ENCODE measurements around the gene PRDM1. TPM values are rescaled to one million over a fixed set of nuclear protein-coding genes. Genes with fewer than 3 reads are reported as not detected.
A peak's percentile ranks its signal among the peaks of the same experiment; 100 is the strongest.
"Not testable (repeated sequence)": the region's sequence is repeated elsewhere in the genome, so short reads cannot be mapped to it uniquely, and the experiment has no call there.

PRDM1 gene
- total RNA-seq, 1 donor from 2014 or later, result 16.4 TPM

GRCh38 chr6:106146852-106147351 lies 60.8 kb downstream of the PRDM1 start:
- CTCF ChIA-PET, result interaction anchor here (1.0 kb wide), 1 partner anchor 76 kb away, joined by 3 read pairs; no protein-coding TSS in a partner anchor

GRCh38 chr6:106147476-106147875 lies 61.3 kb downstream of the PRDM1 start:
- ATAC-seq (ENCODE audit: low read depth) (no peak), DNase-seq (no peak)
- no peaks in the 10 kb centered on the region for H3K27me3 Mint-ChIP-seq
- H3K4me3 Mint-ChIP-seq, result no peak overlapping the region
- peaks cover 4% of the 10 kb centered on the region for H3K9me3 Mint-ChIP-seq
- no peak for TF ChIP-seq CTCF (IDR thresholded peaks at IDR 0.05)
- H3K27ac Mint-ChIP-seq, result no peak overlapping the region
- no peaks in the 10 kb centered on the region for H3K36me3 Mint-ChIP-seq (ENCODE audit: low read depth)
- H3K4me1 Mint-ChIP-seq, result peaks cover 25% of the 10 kb centered on the region
- ChIA-PET CTCF (no interaction called here), POLR2A (interaction anchor here (2.7 kb wide), 1 partner anchor 16 kb away, joined by 11 read pairs; no protein-coding TSS in a partner anchor)
- intact Hi-C loops (cut with micrococcal nuclease), result no loop called here

More at GRCh38 chr6:106146852-106147351, 60.8 kb downstream of the PRDM1 start:
- Mint-ChIP-seq H3K4me3 (no peak overlapping the region), H3K9me3 (no peaks in the 10 kb centered on the region), H3K36me3 (ENCODE audit: low read depth) (no peaks in the 10 kb centered on the region), H3K4me1 (peaks cover 26% of the 10 kb centered on the region), H3K27me3 (no peaks in the 10 kb centered on the region), H3K27ac (peak overlapping the region; percentile 53)
- ATAC-seq (ENCODE audit: low read depth) (peak; percentile 38), DNase-seq (no peak)
- POLR2A ChIA-PET, result interaction anchor here (1.2 to 2.7 kb wide), 2 partner anchors 17 to 48 kb away, joined by 6 to 11 read pairs; no protein-coding TSS in a partner anchor
- TF ChIP-seq CTCF (IDR thresholded peaks at IDR 0.05), result no peak
- intact Hi-C loops (cut with micrococcal nuclease), result no loop called here

GRCh38 chr6:106149472-106150069 lies 63.4 kb downstream of the PRDM1 start:
- peaks cover 4% of the 10 kb centered on the region for H3K9me3 Mint-ChIP-seq
- intact Hi-C loops (cut with micrococcal nuclease), result no loop called here
- POLR2A ChIA-PET, result no interaction called here
- no peaks in the 10 kb centered on the region for H3K36me3 Mint-ChIP-seq (ENCODE audit: low read depth)
- no peak overlapping the region for H3K4me3 Mint-ChIP-seq
- no peak for ATAC-seq (ENCODE audit: low read depth)
- CTCF ChIA-PET, result no interaction called here
- TF ChIP-seq CTCF (IDR thresholded peaks at IDR 0.05), result no peak
- no peak overlapping the region for H3K27ac Mint-ChIP-seq
- H3K4me1 Mint-ChIP-seq, result peaks cover 25% of the 10 kb centered on the region
- H3K27me3 Mint-ChIP-seq, result no peaks in the 10 kb centered on the region
- no peak for DNase-seq

GRCh38 chr6:106152476-106152875 lies 66.3 kb downstream of the PRDM1 start:
- H3K27me3 Mint-ChIP-seq; H3K36me3 Mint-ChIP-seq (ENCODE audit: low read depth); H3K4me3 Mint-ChIP-seq; intact Hi-C loops (cut with micrococcal nuclease); H3K9me3 Mint-ChIP-seq; CTCF ChIA-PET; DNase-seq; H3K27ac Mint-ChIP-seq: not testable (repeated sequence)
- ATAC-seq (ENCODE audit: low read depth), result peak; percentile 49
- POLR2A ChIA-PET, result interaction anchor here (1.4 kb wide), 1 partner anchor 11 kb away, joined by 3 read pairs; no protein-coding TSS in a partner anchor
- H3K4me1 Mint-ChIP-seq, result peaks cover 11% of the 10 kb centered on the region

- no peaks in the 10 kb centered on the region for H3K27me3 Mint-ChIP-seq
- H3K27ac Mint-ChIP-seq, result no peak overlapping the region
- intact Hi-C loops (cut with micrococcal nuclease), result no loop called here
- no peak overlapping the region for H3K4me3 Mint-ChIP-seq
- DNase-seq (no peak), ATAC-seq (ENCODE audit: low read depth) (no peak)
- TF ChIP-seq CTCF (IDR thresholded peaks at IDR 0.05), result no peak
- peaks cover 4% of the 10 kb centered on the region for H3K9me3 Mint-ChIP-seq
- H3K4me1 Mint-ChIP-seq, result peaks cover 11% of the 10 kb centered on the region
- ChIA-PET CTCF (no interaction called here), POLR2A (interaction anchor here (1.4 to 1.9 kb wide), 2 partner anchors 11 to 12 kb away, joined by 3 to 4 read pairs; no protein-coding TSS in a partner anchor)
- H3K36me3 Mint-ChIP-seq (ENCODE audit: low read depth), result no peaks in the 10 kb centered on the region
These were observed 66.8 kb downstream of the PRDM1 start for GRCh38 chr6:106152952-106153351.

All from activated B cell treated with CpG ODN at 0.5 μM for 24 hours (primary cell).